ENCODE data around the gene CEACAM16.

DNA sequence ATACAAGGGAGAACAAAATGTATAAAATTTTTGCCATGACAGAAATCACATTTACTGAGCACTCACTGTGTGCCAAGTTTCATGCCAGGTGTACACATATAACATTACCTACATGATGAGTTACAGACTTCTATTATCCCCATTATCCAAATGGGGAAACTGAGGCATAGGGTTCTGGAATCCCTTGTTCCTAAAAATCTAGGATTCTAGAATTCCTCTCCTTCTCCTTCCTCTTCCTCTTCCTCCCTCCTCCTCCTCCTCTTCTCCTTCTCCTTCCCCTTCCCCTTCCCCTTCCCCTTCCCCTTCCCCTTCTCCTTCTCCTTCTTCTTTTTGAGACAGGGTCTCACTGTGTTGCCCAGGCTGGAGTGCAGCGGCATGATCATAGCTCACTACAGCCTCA, 35.4 kb downstream of the CEACAM16 start:
- TF ChIP-seq TAF1 (IDR thresholded peaks at IDR 0.05; ENCODE audit: low read depth, low read length) (no peak), SPI1 (IDR thresholded peaks at IDR 0.05; ENCODE audit: low read depth, low read length) (no peak), POLR2A (IDR thresholded peaks at IDR 0.05; ENCODE audit: low read depth, low read length) (no peak)
